ENCODE measurements around the gene NFIB.

The NFIB gene

GRCh38 chr9:14179449-14179848 lies 134.5 kb downstream of the NFIB start:
- no peak overlapping the region for H3K4me2 ChIP-seq
- no peaks in the 10 kb centered on the region for H3K27me3 ChIP-seq
- no peak overlapping the region for H3K27ac ChIP-seq
- no peak overlapping the region for H3K9ac ChIP-seq
- no peak overlapping the region for H3K4me3 ChIP-seq
- no peaks in the 10 kb centered on the region for H4K20me1 ChIP-seq
- TF ChIP-seq Cebpa-rat (IDR thresholded peaks at IDR 0.05): no peak
- peaks cover 0 to 4% (median 0%) of the 10 kb centered on the region in 10 experiments; a peak in 2 of 20 replicates for H3K4me1 ChIP-seq
- H3K9me3 ChIP-seq (replicated peaks in 1 of 11): no peaks in the 10 kb centered on the region
- no peaks in the 10 kb centered on the region for H3K36me3 ChIP-seq

GRCh38 chr9:14175778-14176177 lies 138.2 kb downstream of the NFIB start:
- no peak overlapping the region for H3K9ac ChIP-seq
- H3K36me3 ChIP-seq: no peaks in the 10 kb centered on the region
- no peaks in the 10 kb centered on the region for H3K27me3 ChIP-seq
- no peaks in the 10 kb centered on the region for H3K9me3 ChIP-seq (replicated peaks in 1 of 11)
- no peaks in the 10 kb centered on the region for H3K4me1 ChIP-seq
- no peak for TF ChIP-seq Cebpa-rat (IDR thresholded peaks at IDR 0.05)
- H3K4me3 ChIP-seq: no peak overlapping the region
- no peak overlapping the region for H3K27ac ChIP-seq
- no peaks in the 10 kb centered on the region for H4K20me1 ChIP-seq
- no peak overlapping the region for H3K4me2 ChIP-seq

- Histone ChIP-seq H3K9me3 (replicated peaks in 1 of 11) (no peaks in the 10 kb centered on the region), H3K4me3 (no peak overlapping the region), H4K20me1 (no peaks in the 10 kb centered on the region), H3K36me3 (no peaks in the 10 kb centered on the region), H3K27me3 (no peaks in the 10 kb centered on the region), H3K27ac (no peak overlapping the region), H3K4me2 (no peak overlapping the region), H3K9ac (no peak overlapping the region), H3K4me1 (peaks cover 0 to 4% (median 0%) of the 10 kb centered on the region in 10 experiments; a peak in 1 of 20 replicates)
- TF ChIP-seq Cebpa-rat (IDR thresholded peaks at IDR 0.05): no peak
Measured at GRCh38 chr9:14173713-14174112, 140.2 kb downstream of the NFIB start.

- H3K9me3 ChIP-seq (replicated peaks in 1 of 11): no peaks in the 10 kb centered on the region
- no peaks in the 10 kb centered on the region for H4K20me1 ChIP-seq
- peaks cover 0 to 4% (median 0%) of the 10 kb centered on the region in 10 experiments; a peak in 1 of 20 replicates for H3K4me1 ChIP-seq
- H3K4me2 ChIP-seq: no peak overlapping the region
- no peak overlapping the region for H3K27ac ChIP-seq
- H3K9ac ChIP-seq: no peak overlapping the region
- H3K27me3 ChIP-seq: no peaks in the 10 kb centered on the region
- no peak overlapping the region for H3K4me3 ChIP-seq
- no peak for TF ChIP-seq Cebpa-rat (IDR thresholded peaks at IDR 0.05)
- no peaks in the 10 kb centered on the region for H3K36me3 ChIP-seq
Measured at GRCh38 chr9:14170973-14171596, 142.9 kb downstream of the NFIB start.

DNA sequence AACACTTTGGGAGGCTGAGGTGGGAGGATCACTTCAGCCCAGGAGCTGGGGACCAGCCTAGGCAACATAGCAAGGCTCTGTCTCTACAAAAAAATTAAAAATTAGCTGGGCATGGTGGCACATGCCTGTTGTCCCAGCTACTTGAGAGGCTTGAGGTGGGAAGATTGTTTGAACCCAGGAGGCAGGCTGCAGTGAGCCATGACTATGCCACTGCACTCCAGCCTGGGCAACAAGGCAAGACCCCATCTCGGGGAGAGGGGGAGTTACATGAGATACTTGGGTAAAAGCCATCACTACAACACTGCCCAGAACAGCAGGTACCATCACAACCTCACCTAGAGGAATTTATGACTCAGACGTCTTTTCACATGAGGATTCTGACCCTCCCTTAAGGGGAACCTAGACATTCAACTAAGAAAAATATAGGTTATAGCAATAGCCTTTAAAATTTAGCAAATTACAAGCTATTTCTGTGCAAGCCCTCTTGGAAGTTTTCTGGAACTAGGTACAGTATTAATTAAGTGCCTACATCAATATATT lies 143.5 kb downstream of the NFIB start:
- TF ChIP-seq Cebpa-rat (IDR thresholded peaks at IDR 0.05): no peak
- H3K9ac ChIP-seq: no peak overlapping the region
- H3K4me1 ChIP-seq: peaks cover 0 to 4% (median 0%) of the 10 kb centered on the region in 10 experiments; a peak in 1 of 20 replicates
- no peaks in the 10 kb centered on the region for H3K36me3 ChIP-seq
- no peaks in the 10 kb centered on the region for H3K27me3 ChIP-seq
- no peak overlapping the region for H3K27ac ChIP-seq
- H3K4me2 ChIP-seq: no peak overlapping the region
- no peaks in the 10 kb centered on the region for H4K20me1 ChIP-seq
- no peak overlapping the region for H3K4me3 ChIP-seq
- H3K9me3 ChIP-seq (replicated peaks in 1 of 11): no peaks in the 10 kb centered on the region

GRCh38 chr9:14168381-14168780 lies 145.6 kb downstream of the NFIB start:
- Histone ChIP-seq H3K27me3 (no peaks in the 10 kb centered on the region), H3K9ac (no peak overlapping the region), H3K4me1 (peaks cover 0 to 4% (median 0%) of the 10 kb centered on the region in 10 experiments; a peak in 1 of 20 replicates), H3K4me3 (no peak overlapping the region), H3K9me3 (replicated peaks in 1 of 11) (no peaks in the 10 kb centered on the region), H3K27ac (no peak overlapping the region), H3K4me2 (no peak overlapping the region), H3K36me3 (no peaks in the 10 kb centered on the region), H4K20me1 (no peaks in the 10 kb centered on the region)
- no peak for TF ChIP-seq Cebpa-rat (IDR thresholded peaks at IDR 0.05)

GRCh38 chr9:14165376-14166035 lies 148.4 kb downstream of the NFIB start:
- no peaks in the 10 kb centered on the region for H3K36me3 ChIP-seq
- H3K4me1 ChIP-seq: peaks cover 0 to 4% (median 0%) of the 10 kb centered on the region in 10 experiments; a peak in 1 of 20 replicates
- no peaks in the 10 kb centered on the region for H3K9me3 ChIP-seq (replicated peaks in 1 of 11)
- no peak overlapping the region for H3K27ac ChIP-seq
- H3K4me2 ChIP-seq: no peak overlapping the region
- no peak overlapping the region for H3K9ac ChIP-seq
- no peak for TF ChIP-seq Cebpa-rat (IDR thresholded peaks at IDR 0.05)
- H3K4me3 ChIP-seq: no peak overlapping the region
- H4K20me1 ChIP-seq: no peaks in the 10 kb centered on the region
- H3K27me3 ChIP-seq: no peaks in the 10 kb centered on the region

DNA sequence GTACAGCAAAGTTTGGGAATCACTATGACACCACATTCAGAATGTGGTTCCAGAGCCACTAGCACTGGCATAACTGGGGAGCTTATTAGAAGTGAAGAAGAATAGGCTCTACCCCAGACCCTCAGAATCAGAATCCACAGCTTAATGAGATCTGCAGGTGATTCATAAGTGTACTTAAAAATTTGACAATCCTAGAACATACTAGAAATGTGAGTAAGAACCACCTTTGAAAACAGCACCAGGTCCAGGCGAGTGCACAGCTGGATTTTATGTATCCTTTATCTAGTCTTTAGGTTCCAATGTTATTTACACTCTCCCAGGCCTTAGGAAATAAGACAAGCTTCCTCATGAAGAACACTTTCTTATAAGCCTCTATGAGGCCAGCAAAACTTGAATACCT lies 149.0 kb downstream of the NFIB start:
- Histone ChIP-seq H3K4me2 (no peak overlapping the region), H3K4me1 (peaks cover 0 to 4% (median 0%) of the 10 kb centered on the region in 10 experiments; a peak in 1 of 20 replicates), H3K27me3 (no peaks in the 10 kb centered on the region), H3K9me3 (replicated peaks in 1 of 11) (no peaks in the 10 kb centered on the region), H3K9ac (no peak overlapping the region), H3K27ac (no peak overlapping the region), H3K36me3 (no peaks in the 10 kb centered on the region), H3K4me3 (no peak overlapping the region), H4K20me1 (no peaks in the 10 kb centered on the region)
- TF ChIP-seq Cebpa-rat (IDR thresholded peaks at IDR 0.05): no peak

- H3K27ac ChIP-seq: no peak overlapping the region
- H3K36me3 ChIP-seq: no peaks in the 10 kb centered on the region
- no peaks in the 10 kb centered on the region for H4K20me1 ChIP-seq
- H3K4me2 ChIP-seq: no peak overlapping the region
- H3K4me1 ChIP-seq: no peaks in the 10 kb centered on the region
- no peak overlapping the region for H3K9ac ChIP-seq
- H3K27me3 ChIP-seq: no peaks in the 10 kb centered on the region
- no peaks in the 10 kb centered on the region for H3K9me3 ChIP-seq (replicated peaks in 1 of 11)
- no peak for TF ChIP-seq Cebpa-rat (IDR thresholded peaks at IDR 0.05)
- H3K4me3 ChIP-seq: no peak overlapping the region
Measured at GRCh38 chr9:14159440-14160216, 154.3 kb downstream of the NFIB start.

All from BLaER1 treated with 17β-estradiol and CSF1 and Interleukin-3, amounts not matched to agents 10 nM and 100 nM (cell line).